HEK293 (cell line): ENCODE results near the gene KCNMA1.

Experiments
- CTCF ChIA-PET: fragments of 350-600 bp; formaldehyde crosslinking; extraction: SDS; loops from one replicate; lab custom pipeline; 2021; ENCODE audit warnings: antibody characterized with exemption; lab: Yijun Ruan, JAX
- POLR2A ChIA-PET: fragments of 300-600 bp; formaldehyde crosslinking; extraction: SDS; loops from one replicate; lab custom pipeline; 2020; ENCODE audit warnings: antibody characterized with exemption, inconsistent platforms; lab: Yijun Ruan, JAX
- H3K27ac ChIP-seq: fragments of 200-500 bp; sonication (Bioruptor generic); 2 replicates; pipeline ENCODE4 v1.5.1; 2014; ENCODE audit warnings: low read depth, low read length, control low read depth, inconsistent platforms; ENCODE audit errors: extremely low read depth
- H3K36me3 ChIP-seq, 2 experiments: fragments of 200-500 bp in 1 of 2; sonication (Bioruptor generic) in 1 of 2; 1 replicate in 1 of 2; 2 replicates in 1 of 2; pipeline ENCODE4 v1.5.1; 2014 to 2017; ENCODE audit warnings: inconsistent platforms in 2 of 2, low read length in 2 of 2; ENCODE audit not compliant: control insufficient read depth in 2 of 2, insufficient read depth in 1 of 2
- H3K4me1 ChIP-seq: fragments of 200-500 bp; sonication (Bioruptor generic); 2 replicates; pipeline ENCODE4 v1.5.1; 2014; ENCODE audit warnings: mild to moderate bottlenecking, low read length, inconsistent platforms; ENCODE audit not compliant: control insufficient read depth, insufficient read depth
- H3K4me3 ChIP-seq: 2 replicates; pipeline ENCODE4 v1.5.1; 2011; ENCODE audit warnings: low read depth, mild to moderate bottlenecking, control low read depth, low read length, moderate library complexity
- H3K9me3 ChIP-seq: fragments of 200-500 bp; sonication (Bioruptor generic); 2 replicates; pipeline ENCODE4 v1.5.1; 2014; ENCODE audit warnings: low read depth, low read length, inconsistent platforms; ENCODE audit not compliant: control insufficient read depth, insufficient read depth
- BCL11A ChIP-seq: fragments of 450-650 bp; formaldehyde crosslinking; IDR thresholded peaks from 2 replicates; pipeline ENCODE4 v1.5.1; 2016; ENCODE audit warnings: low read depth, missing biosample characterization, missing genetic modification characterization
- INSM2 ChIP-seq: fragments of 450-650 bp; formaldehyde crosslinking; IDR thresholded peaks from 2 replicates; pipeline ENCODE4 v1.5.1; 2016; ENCODE audit warnings: missing biosample characterization, missing genetic modification characterization
- KLF17 ChIP-seq: fragments of 450-650 bp; formaldehyde crosslinking; IDR thresholded peaks from 2 replicates; pipeline ENCODE4 v1.5.1; 2016; ENCODE audit warnings: missing biosample characterization, missing genetic modification characterization
- KLF8 ChIP-seq: fragments of 450-650 bp; formaldehyde crosslinking; IDR thresholded peaks from 2 replicates; pipeline ENCODE4 v1.5.1; 2016; ENCODE audit warnings: missing biosample characterization, missing genetic modification characterization
- MYNN ChIP-seq: fragments of 450-650 bp; formaldehyde crosslinking; IDR thresholded peaks from 2 replicates; pipeline ENCODE4 v1.5.1; 2016; ENCODE audit warnings: missing biosample characterization, missing genetic modification characterization, borderline replicate concordance
- ZBTB49 ChIP-seq: fragments of 450-650 bp; formaldehyde crosslinking; IDR thresholded peaks from 2 replicates; pipeline ENCODE4 v1.5.1; 2016; ENCODE audit warnings: missing biosample characterization, missing genetic modification characterization, low read depth
- ZFP41 ChIP-seq: fragments of 450-650 bp; formaldehyde crosslinking; IDR thresholded peaks from 2 replicates; pipeline ENCODE4 v1.5.1; 2016; ENCODE audit warnings: missing biosample characterization, missing genetic modification characterization, borderline replicate concordance
- ZNF138 ChIP-seq: fragments of 450-650 bp; formaldehyde crosslinking; IDR thresholded peaks from 2 replicates; pipeline ENCODE4 v1.5.1; 2016; ENCODE audit warnings: missing biosample characterization, missing genetic modification characterization, borderline replicate concordance
- ZNF24 ChIP-seq: fragments of 450-650 bp; formaldehyde crosslinking; IDR thresholded peaks from 2 replicates; pipeline ENCODE4 v1.5.1; 2016; ENCODE audit warnings: missing biosample characterization, missing genetic modification characterization
- ZNF248 ChIP-seq: fragments of 450-650 bp; formaldehyde crosslinking; IDR thresholded peaks from 2 replicates; pipeline ENCODE4 v1.5.1; 2017; ENCODE audit warnings: missing biosample characterization, missing genetic modification characterization
- ZNF423 ChIP-seq: fragments of 450-650 bp; formaldehyde crosslinking; IDR thresholded peaks from 2 replicates; pipeline ENCODE4 v1.5.1; 2016; ENCODE audit warnings: missing biosample characterization, missing genetic modification characterization
- ZNF596 ChIP-seq: fragments of 450-650 bp; IDR thresholded peaks from 2 replicates; pipeline ENCODE4 v1.5.0; 2018; ENCODE audit warnings: missing biosample characterization, mild to moderate bottlenecking, missing genetic modification characterization, moderate library complexity
- ZNF670 ChIP-seq: fragments of 450-650 bp; formaldehyde crosslinking; IDR thresholded peaks from 2 replicates; pipeline ENCODE4 v1.5.1; 2016; ENCODE audit warnings: missing biosample characterization, missing genetic modification characterization, low read depth
- ZNF701 ChIP-seq: fragments of 450-650 bp; formaldehyde crosslinking; IDR thresholded peaks from 2 replicates; pipeline ENCODE4 v1.5.1; 2016; ENCODE audit warnings: missing biosample characterization, missing genetic modification characterization
- ZNF791 ChIP-seq: fragments of 450-650 bp; formaldehyde crosslinking; IDR thresholded peaks from 2 replicates; pipeline ENCODE4 v1.5.1; 2016; ENCODE audit warnings: missing biosample characterization, missing genetic modification characterization
- ZSCAN16 ChIP-seq: fragments of 450-650 bp; formaldehyde crosslinking; IDR thresholded peaks from 2 replicates; pipeline ENCODE4 v1.5.1; 2016; ENCODE audit warnings: missing biosample characterization, missing genetic modification characterization
- TF ChIP-seq, protein P1 (sequence below): fragments of 450-650 bp; IDR thresholded peaks from 2 replicates; pipeline ENCODE4 v1.5.1; 2018; ENCODE audit warnings: missing biosample characterization, mild to moderate bottlenecking, missing genetic modification characterization
- TF ChIP-seq, protein P2 (sequence below): fragments of 450-650 bp; formaldehyde crosslinking; IDR thresholded peaks from 2 replicates; pipeline ENCODE4 v1.5.1; 2016; ENCODE audit warnings: missing biosample characterization, missing genetic modification characterization

The KCNMA1 gene

DNA sequence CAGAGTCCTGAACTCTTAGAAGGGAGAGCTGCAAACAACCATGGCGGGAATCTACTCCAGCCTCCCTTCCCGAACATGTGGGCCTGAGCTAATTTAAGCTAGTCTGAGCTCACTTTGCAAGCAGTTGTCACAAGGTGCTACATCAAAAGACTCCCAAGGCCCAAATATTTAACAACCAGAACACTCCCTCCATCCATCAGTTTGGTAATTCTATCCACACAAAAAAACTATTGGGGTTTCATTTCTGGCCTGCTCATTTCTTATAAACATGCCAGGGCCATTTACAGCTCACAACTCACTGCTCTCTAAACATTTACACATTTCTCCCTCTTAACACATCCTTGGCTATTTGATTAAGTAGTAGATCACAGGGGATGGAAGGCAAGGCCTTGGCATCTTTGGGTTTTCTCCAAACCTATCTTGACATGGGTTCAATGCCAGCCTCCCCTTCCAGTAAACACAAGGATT is 263.4 kb downstream of the KCNMA1 start:
- H3K9me3 ChIP-seq = no peaks in the 10 kb centered on the region
- H3K27ac ChIP-seq = no peak overlapping the region
- TF ChIP-seq ZNF423 (no peak), BCL11A (tag by site-specific recombination) (no peak), ZNF670 (no peak), KLF8 (tag by site-specific recombination) (no peak), ZNF596 (tag by site-specific recombination) (no peak), KLF17 (tag by site-specific recombination) (no peak), MYNN (tag by site-specific recombination) (no peak), ZNF248 (tag by site-specific recombination) (no peak), INSM2 (tag by site-specific recombination) (no peak), ZFP41 (no peak), ZNF24 (no peak), ZSCAN16 (tag by site-specific recombination) (no peak), ZNF701 (no peak), ZNF791 (no peak), ZBTB49 (tag by site-specific recombination) (no peak), ZNF138 (tag by site-specific recombination) (no peak)
- TF ChIP-seq, protein P1, sequence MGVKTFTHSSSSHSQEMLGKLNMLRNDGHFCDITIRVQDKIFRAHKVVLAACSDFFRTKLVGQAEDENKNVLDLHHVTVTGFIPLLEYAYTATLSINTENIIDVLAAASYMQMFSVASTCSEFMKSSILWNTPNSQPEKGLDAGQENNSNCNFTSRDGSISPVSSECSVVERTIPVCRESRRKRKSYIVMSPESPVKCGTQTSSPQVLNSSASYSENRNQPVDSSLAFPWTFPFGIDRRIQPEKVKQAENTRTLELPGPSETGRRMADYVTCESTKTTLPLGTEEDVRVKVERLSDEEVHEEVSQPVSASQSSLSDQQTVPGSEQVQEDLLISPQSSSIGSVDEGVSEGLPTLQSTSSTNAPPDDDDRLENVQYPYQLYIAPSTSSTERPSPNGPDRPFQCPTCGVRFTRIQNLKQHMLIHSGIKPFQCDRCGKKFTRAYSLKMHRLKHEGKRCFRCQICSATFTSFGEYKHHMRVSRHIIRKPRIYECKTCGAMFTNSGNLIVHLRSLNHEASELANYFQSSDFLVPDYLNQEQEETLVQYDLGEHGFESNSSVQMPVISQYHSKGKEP (tag by site-specific recombination) = no peak
- TF ChIP-seq, protein P2, sequence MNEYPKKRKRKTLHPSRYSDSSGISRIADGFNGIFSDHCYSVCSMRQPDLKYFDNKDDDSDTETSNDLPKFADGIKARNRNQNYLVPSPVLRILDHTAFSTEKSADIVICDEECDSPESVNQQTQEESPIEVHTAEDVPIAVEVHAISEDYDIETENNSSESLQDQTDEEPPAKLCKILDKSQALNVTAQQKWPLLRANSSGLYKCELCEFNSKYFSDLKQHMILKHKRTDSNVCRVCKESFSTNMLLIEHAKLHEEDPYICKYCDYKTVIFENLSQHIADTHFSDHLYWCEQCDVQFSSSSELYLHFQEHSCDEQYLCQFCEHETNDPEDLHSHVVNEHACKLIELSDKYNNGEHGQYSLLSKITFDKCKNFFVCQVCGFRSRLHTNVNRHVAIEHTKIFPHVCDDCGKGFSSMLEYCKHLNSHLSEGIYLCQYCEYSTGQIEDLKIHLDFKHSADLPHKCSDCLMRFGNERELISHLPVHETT (tag by site-specific recombination) = no peak
- no peak overlapping the region for H3K4me3 ChIP-seq
- ChIA-PET POLR2A (no interaction called here), CTCF (interaction anchor here (0.6 to 1.1 kb wide), 2 partner anchors 142 to 200 kb away, joined by 3 to 4 read pairs; no protein-coding TSS in a partner anchor)
- H3K36me3 ChIP-seq = no peaks in the 10 kb centered on the region
- H3K4me1 ChIP-seq = no peaks in the 10 kb centered on the region
